Upper lobe of right lung (tissue), 1 donor: Measurements from ENCODE around the gene CENPP. TPM values are rescaled to one million over a fixed set of nuclear protein-coding genes. Genes with fewer than 3 reads are reported as not detected.

Experiments used
- ATAC-seq: fragments of 200-7000 bp; cut with Tn5 transposase; one replicate; pipeline ENCODE4 v1.9.1; 2020; ENCODE audit warnings: mild to moderate bottlenecking, moderate library complexity
- DNase-seq: peaks from one replicate; pipeline ENCODE4 v3.0.0-alpha.2; 2020
- H3K27ac ChIP-seq: fragments of 200-600 bp; one replicate; pipeline ENCODE4 v1.8.0; 2022
- H3K27me3 ChIP-seq: fragments of 200-600 bp; one replicate; pipeline ENCODE4 v1.8.0; 2022; ENCODE audit warnings: mild to moderate bottlenecking
- H3K36me3 ChIP-seq: fragments of 200-600 bp; one replicate; pipeline ENCODE4 v1.8.0; 2022
- H3K4me1 ChIP-seq: fragments of 200-600 bp; one replicate; pipeline ENCODE4 v1.8.0; 2022
- H3K4me3 ChIP-seq: fragments of 200-600 bp; one replicate; pipeline ENCODE4 v1.8.0; 2022; ENCODE audit warnings: mild to moderate bottlenecking
- H3K9me3 ChIP-seq: fragments of 200-600 bp; one replicate; pipeline ENCODE4 v1.8.0; 2022
- CTCF ChIP-seq: fragments of 200-600 bp; IDR thresholded peaks from one replicate; pipeline ENCODE4 v1.8.0; 2022; ENCODE audit warnings: antibody characterized with exemption
- intact Hi-C: fragments of 100-400 bp; cut with DNase I; formaldehyde crosslinking; loops from one replicate; pipeline ENCODE4 v1.11.0; 2022
- total RNA-seq: library from RNA; stranded (reverse); fragmentation: NEBNext Ultra II Directional; extraction: Animal tissue kit (Norgen Biotek cat#: 25700); gene quantifications from one replicate; pipeline ENCODE4 v1.2.1, GENCODE V29; 2021
- donor health status: DM: no; HTN: yes; CAD: no; lungs with severe emphysema.

Gene CENPP
- total RNA-seq, 1 donor from 2014 or later: 4.0 TPM

- H3K27ac ChIP-seq: no peak overlapping the region
- no peak for DNase-seq
- peaks cover 52% of the 10 kb centered on the region for H3K36me3 ChIP-seq
- H3K4me1 ChIP-seq: peaks cover 8% of the 10 kb centered on the region
- no peak overlapping the region for H3K4me3 ChIP-seq
- no peak for ATAC-seq
- H3K9me3 ChIP-seq: no peaks in the 10 kb centered on the region
- TF ChIP-seq CTCF: no peak
- H3K27me3 ChIP-seq: no peaks in the 10 kb centered on the region
- intact Hi-C loops: no loop called here
These were observed 287.7 kb downstream of the CENPP start for GRCh38 chr9:92613268-92614122.

GRCh38 chr9:92614123-92614510 lies 288.4 kb downstream of the CENPP start:
- DNase-seq: no peak
- intact Hi-C loops: no loop called here

GRCh38 chr9:92614763-92615461 lies 289.2 kb downstream of the CENPP start:
- Histone ChIP-seq H3K36me3 (peaks cover 60% of the 10 kb centered on the region), H3K27ac (peak overlapping the region; percentile 26), H3K9me3 (no peaks in the 10 kb centered on the region), H3K27me3 (no peaks in the 10 kb centered on the region), H3K4me1 (no peaks in the 10 kb centered on the region), H3K4me3 (no peak overlapping the region)
- ATAC-seq: no peak
- intact Hi-C loops: no loop called here
- DNase-seq: no peak
- no peak for TF ChIP-seq CTCF

More at GRCh38 chr9:92614123-92614510, 288.4 kb downstream of the CENPP start:
- Histone ChIP-seq H3K4me1 (peaks cover 2% of the 10 kb centered on the region), H3K27ac (peak overlapping the region; percentile 26), H3K9me3 (no peaks in the 10 kb centered on the region), H3K36me3 (peaks cover 55% of the 10 kb centered on the region), H3K27me3 (no peaks in the 10 kb centered on the region), H3K4me3 (no peak overlapping the region)
- no peak for ATAC-seq
- TF ChIP-seq CTCF: no peak

- Histone ChIP-seq H3K27me3 (no peaks in the 10 kb centered on the region), H3K36me3 (peaks cover 60% of the 10 kb centered on the region), H3K9me3 (no peaks in the 10 kb centered on the region), H3K27ac (peak overlapping the region; percentile 76), H3K4me1 (no peaks in the 10 kb centered on the region), H3K4me3 (no peak overlapping the region)
- DNase-seq (no peak), ATAC-seq (no peak)
- intact Hi-C loops: no loop called here
- TF ChIP-seq CTCF: no peak
These were observed 290.0 kb downstream of the CENPP start for GRCh38 chr9:92615790-92616189.

GRCh38 chr9:92616199-92616641 lies 290.5 kb downstream of the CENPP start:
- intact Hi-C loops: no loop called here
- H3K4me3 ChIP-seq: no peak overlapping the region
- DNase-seq (no peak), ATAC-seq (no peak)
- no peaks in the 10 kb centered on the region for H3K27me3 ChIP-seq
- H3K9me3 ChIP-seq: no peaks in the 10 kb centered on the region
- H3K27ac ChIP-seq: peak overlapping the region; percentile 76
- TF ChIP-seq CTCF: no peak
- H3K4me1 ChIP-seq: no peaks in the 10 kb centered on the region
- peaks cover 60% of the 10 kb centered on the region for H3K36me3 ChIP-seq
